Measurements from ENCODE around the gene HRG.

DNA sequence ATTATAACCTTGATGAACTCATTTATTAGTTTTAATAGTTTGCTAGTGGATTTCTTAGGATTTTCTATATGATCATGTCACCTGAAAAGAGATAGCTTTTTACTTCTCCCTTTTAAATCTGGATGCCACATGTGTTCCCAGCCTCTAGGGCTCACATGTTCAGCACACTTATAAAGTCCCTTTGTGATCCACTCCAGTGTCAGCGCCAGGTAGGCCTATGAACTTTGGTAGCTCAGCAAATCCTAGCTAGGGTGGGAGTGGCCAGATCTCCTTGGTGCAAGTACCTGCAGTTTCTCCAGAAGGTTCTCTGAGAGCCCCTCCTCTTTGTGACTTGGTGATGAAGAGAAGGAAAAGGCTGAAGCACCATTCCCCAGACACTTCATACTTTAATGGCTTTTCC lies 17.0 kb upstream of the HRG start:
- TF ChIP-seq, protein P1, sequence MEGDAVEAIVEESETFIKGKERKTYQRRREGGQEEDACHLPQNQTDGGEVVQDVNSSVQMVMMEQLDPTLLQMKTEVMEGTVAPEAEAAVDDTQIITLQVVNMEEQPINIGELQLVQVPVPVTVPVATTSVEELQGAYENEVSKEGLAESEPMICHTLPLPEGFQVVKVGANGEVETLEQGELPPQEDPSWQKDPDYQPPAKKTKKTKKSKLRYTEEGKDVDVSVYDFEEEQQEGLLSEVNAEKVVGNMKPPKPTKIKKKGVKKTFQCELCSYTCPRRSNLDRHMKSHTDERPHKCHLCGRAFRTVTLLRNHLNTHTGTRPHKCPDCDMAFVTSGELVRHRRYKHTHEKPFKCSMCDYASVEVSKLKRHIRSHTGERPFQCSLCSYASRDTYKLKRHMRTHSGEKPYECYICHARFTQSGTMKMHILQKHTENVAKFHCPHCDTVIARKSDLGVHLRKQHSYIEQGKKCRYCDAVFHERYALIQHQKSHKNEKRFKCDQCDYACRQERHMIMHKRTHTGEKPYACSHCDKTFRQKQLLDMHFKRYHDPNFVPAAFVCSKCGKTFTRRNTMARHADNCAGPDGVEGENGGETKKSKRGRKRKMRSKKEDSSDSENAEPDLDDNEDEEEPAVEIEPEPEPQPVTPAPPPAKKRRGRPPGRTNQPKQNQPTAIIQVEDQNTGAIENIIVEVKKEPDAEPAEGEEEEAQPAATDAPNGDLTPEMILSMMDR (IDR thresholded peaks at IDR 0.05; ENCODE audit: insufficient read depth, low read depth, low read length), result no peak
- TF ChIP-seq EZH2 (IDR thresholded peaks at IDR 0.05; ENCODE audit: insufficient read depth, low read length), result no peak
